Measurements from ENCODE around the gene TMEM203.

DNA sequence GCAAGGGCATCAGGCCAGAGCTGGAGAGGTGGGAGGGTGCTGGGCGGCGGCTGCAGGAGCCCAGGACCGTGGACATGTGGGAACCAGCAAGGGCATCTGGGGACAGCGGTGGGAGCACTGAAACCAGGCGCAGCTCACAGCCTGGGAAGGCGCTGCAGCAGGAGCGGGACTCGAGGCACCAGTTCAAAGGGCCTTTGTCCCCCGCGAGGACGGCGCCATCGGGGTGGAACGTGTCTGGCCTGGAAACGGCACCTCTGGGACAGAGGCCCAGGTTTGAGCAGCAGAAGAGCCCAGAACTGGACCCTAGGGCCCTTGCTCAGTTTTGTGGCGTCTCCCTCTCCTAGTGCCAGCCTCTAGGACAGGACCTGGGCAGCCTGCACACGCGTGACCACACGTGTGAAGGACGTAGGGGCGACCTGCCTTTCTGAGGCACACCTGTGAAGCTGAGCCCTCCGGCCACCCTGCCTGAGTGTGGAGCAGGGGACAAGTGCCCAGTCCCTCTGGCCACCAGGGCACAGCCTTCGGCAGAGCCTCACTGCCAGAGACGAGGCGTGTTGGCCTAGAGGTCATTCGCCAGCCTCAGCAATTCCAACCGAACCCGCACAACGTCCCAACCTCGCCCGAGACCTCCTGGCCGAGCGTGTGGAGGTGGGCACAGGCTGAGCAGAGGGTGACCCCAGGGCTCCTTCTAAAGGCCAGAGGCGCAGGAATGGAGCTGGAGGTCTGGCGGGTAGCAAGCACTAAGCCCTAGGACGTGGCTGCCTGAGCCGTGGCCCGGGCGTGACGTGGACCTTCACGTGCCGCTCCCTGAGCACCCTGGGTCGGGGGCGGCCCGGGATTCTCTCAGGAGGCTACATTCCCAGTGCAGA is 31.4 kb downstream of the TMEM203 start:
- TF ChIP-seq KAT7 (CRISPR knock-in tag; IDR thresholded peaks at IDR 0.05; ENCODE audit: borderline replicate concordance) = no peak
- TF ChIP-seq, protein P1, sequence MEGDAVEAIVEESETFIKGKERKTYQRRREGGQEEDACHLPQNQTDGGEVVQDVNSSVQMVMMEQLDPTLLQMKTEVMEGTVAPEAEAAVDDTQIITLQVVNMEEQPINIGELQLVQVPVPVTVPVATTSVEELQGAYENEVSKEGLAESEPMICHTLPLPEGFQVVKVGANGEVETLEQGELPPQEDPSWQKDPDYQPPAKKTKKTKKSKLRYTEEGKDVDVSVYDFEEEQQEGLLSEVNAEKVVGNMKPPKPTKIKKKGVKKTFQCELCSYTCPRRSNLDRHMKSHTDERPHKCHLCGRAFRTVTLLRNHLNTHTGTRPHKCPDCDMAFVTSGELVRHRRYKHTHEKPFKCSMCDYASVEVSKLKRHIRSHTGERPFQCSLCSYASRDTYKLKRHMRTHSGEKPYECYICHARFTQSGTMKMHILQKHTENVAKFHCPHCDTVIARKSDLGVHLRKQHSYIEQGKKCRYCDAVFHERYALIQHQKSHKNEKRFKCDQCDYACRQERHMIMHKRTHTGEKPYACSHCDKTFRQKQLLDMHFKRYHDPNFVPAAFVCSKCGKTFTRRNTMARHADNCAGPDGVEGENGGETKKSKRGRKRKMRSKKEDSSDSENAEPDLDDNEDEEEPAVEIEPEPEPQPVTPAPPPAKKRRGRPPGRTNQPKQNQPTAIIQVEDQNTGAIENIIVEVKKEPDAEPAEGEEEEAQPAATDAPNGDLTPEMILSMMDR (IDR thresholded peaks at IDR 0.05) = no peak
- TF ChIP-seq, protein P2, sequence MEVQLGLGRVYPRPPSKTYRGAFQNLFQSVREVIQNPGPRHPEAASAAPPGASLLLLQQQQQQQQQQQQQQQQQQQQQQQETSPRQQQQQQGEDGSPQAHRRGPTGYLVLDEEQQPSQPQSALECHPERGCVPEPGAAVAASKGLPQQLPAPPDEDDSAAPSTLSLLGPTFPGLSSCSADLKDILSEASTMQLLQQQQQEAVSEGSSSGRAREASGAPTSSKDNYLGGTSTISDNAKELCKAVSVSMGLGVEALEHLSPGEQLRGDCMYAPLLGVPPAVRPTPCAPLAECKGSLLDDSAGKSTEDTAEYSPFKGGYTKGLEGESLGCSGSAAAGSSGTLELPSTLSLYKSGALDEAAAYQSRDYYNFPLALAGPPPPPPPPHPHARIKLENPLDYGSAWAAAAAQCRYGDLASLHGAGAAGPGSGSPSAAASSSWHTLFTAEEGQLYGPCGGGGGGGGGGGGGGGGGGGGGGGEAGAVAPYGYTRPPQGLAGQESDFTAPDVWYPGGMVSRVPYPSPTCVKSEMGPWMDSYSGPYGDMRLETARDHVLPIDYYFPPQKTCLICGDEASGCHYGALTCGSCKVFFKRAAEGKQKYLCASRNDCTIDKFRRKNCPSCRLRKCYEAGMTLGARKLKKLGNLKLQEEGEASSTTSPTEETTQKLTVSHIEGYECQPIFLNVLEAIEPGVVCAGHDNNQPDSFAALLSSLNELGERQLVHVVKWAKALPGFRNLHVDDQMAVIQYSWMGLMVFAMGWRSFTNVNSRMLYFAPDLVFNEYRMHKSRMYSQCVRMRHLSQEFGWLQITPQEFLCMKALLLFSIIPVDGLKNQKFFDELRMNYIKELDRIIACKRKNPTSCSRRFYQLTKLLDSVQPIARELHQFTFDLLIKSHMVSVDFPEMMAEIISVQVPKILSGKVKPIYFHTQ (CRISPR knock-in tag; IDR thresholded peaks at IDR 0.05) = no peak
- TF ChIP-seq TEAD1 (CRISPR knock-in tag; IDR thresholded peaks at IDR 0.05) = no peak
- 0 out of 2 replicates have a peak, but pooled peaks have one; percentile 35 for TF ChIP-seq RELA (CRISPR knock-in tag; IDR thresholded peaks at IDR 0.05; ENCODE audit: borderline replicate concordance)
- no peak for TF ChIP-seq ESRRA (CRISPR knock-in tag; IDR thresholded peaks at IDR 0.05; ENCODE audit: borderline replicate concordance)
- no peak for TF ChIP-seq TCF7 (CRISPR knock-in tag; IDR thresholded peaks at IDR 0.05; ENCODE audit: low read depth)

All from WTC11 (cell line).